Stimulated activated CD8-positive, alpha-beta memory T cell treated with anti-CD3 and anti-CD28 coated beads, Interleukin-12 subunit alpha, Interleukin-12 subunit beta, amount 100 ng/mL, for 1 hour (primary cell): ENCODE results near the gene MAP4K5.
"Not testable (repeated sequence)": the region's sequence is repeated elsewhere in the genome, so short reads cannot be mapped to it uniquely, and the experiment has no call there.

Source experiments
- DNase-seq: peaks from one replicate; pipeline ENCODE4 v3.0.0-alpha.2; 2020; ENCODE audit warnings: low read depth

The MAP4K5 gene

GRCh38 chr14:50532502-50533240, at the start of gene MAP4K5:
TSS of gene MAP4K5 (minus strand) at chr14:50532569. CDS start at chr14:50532049, 520 bp downstream.
- peak; percentile 81 for DNase-seq

DNA sequence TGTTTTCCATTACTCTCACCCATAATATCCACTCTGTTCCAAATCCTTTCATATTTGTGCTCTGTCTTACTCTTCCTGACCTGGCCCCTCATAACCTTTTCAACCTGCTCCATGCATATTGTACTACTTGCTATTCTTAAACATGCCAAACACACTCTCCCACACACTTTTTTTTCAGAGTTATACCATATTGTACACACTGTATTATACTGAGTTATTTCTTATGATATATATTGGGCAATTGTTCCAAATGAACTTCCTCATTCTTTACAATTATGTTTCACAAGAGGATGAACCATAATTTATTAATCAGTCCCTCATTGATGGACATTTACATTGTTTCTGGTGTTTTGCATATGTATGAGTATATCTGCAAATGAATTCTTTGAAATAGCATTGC, 46.1 kb upstream of the MAP4K5 start:
- DNase-seq, result no peak

- no peak for DNase-seq
Measured at GRCh38 chr14:50577982-50578381, 45.6 kb upstream of the MAP4K5 start.

DNA sequence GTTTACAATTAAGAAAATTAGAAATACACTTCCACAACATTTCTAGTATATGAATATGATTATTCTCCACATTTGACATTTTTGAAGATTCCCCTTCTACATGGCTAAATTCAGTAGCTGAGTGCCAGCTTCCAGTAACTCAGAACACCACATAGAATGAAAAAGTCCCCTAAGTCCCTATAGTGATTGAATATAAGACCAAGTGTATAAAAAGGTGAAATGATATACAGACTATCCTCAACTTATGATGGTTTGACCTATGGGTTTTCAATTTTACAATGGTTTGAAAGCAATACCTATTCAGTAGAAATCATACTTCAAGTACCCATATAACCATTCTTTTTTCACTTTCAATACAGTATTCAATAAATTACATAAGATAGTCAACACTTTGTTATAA, 43.4 kb upstream of the MAP4K5 start:
- no peak for DNase-seq

DNA sequence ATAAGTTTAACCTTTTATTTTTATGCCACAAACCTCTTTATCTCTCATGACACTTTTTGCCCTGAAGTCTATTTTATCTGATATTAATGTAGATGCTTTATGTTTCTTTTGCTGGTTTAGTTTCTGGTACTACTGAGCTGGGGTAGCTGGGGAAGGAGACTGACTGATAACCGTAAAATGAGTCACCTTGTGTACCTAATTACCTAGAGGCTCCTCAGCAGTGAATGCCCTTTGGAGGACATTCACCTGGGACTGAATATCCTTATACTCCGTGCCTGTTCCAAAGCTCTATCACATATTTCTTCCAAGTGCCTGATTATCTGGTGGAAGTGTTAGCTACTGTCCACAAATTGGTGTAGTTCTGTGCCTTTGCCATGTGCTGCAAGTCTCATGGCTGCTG, 41.5 kb upstream of the MAP4K5 start:
- DNase-seq, result no peak

GRCh38 chr14:50569714-50570274, 37.4 kb upstream of the MAP4K5 start:
- DNase-seq, result no peak

DNA sequence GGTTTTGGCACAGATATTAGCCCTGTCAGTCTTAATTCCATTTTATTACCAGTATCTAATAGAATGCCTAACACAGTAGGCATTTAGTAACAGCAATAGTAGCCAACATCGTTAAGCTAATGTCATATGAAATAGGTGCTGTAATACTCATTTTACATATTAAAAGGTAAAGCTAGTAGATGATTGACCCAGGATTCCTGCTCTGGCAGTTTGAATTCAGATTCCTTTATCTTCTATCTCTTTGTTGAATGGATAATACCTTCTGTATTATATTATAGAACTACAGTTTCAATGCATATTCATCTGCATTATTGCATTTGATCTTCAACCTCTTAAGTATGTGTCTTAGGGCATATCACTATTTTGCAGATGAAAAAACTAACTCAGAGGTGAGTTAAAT, 30.5 kb upstream of the MAP4K5 start:
- DNase-seq, result no peak

- DNase-seq, result peak; percentile 20
Measured at GRCh38 chr14:50560931-50561285, 28.5 kb upstream of the MAP4K5 start.

DNA sequence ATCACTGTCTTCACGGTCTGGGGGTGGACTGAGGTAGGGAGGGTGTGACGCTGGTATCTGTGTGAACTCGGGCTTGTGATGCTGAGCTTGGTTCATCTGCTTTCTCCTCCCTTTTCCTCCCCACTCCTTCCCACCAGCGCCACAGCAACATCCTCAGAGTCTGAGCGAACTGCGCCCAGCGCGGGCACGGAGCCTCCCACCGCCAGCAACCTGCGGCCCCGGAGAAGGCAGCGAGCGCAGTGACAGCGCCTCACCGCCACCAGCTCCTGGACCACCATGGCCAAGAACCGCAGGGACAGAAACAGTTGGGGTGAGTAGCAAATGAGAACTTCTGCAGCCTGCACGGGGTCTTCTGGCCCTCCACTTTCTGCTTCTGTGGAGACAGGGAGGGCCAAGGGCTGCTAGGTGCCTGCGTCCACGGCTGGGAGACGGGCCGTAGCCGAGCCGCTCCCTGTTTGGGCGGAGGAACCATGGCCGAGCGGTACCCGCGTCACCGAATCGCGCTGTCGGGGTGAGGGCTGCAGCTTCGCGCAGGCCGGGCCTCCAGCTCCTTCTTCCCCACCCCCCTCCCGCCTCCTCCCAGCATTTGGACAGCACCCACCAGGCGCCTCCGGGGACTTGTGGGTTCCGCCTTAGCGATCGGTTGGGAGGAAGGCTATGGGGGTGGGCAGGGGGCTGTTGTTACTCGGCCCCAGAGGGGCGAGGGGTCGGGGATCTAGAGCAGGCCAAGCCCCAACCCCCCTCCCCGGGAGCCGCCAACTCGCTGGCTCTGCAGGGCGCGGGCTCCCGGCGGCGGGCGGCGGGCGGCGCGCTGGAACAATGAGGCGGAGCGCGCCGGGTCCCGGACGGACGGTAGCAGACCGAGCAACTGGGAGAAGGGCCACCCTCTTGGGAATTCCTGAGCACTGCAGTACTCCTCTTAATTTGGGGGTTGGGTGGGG, 27.9 kb upstream of the MAP4K5 start, which contains the start of gene ATL1:
Gene ATL1 (plus strand): TSS at position 156 of the 941 bp plus-strand sequence. CDS start 121 bp downstream, at position 277.
- no peak for DNase-seq

- not testable (repeated sequence) for DNase-seq
Measured at GRCh38 chr14:50552796-50553195, 20.4 kb upstream of the MAP4K5 start.

DNA sequence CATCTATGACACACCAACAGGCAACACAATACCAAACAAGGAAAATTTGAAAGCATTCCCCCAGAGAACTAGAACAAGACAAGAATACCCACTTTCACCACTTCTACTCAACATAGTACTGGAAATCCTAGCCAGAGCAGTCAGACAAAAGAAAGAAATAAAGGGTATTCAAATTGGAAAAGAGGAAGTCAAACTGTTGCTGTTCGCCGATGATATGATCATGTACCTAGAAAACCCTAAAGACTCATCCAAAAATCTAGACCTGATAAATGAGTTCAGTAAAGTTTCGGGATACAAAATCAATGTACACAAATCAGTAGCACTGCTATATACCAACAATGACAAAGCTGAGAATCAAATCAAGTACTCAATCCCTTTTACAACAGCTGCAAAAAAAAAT, 19.5 kb upstream of the MAP4K5 start:
- no peak for DNase-seq

DNA sequence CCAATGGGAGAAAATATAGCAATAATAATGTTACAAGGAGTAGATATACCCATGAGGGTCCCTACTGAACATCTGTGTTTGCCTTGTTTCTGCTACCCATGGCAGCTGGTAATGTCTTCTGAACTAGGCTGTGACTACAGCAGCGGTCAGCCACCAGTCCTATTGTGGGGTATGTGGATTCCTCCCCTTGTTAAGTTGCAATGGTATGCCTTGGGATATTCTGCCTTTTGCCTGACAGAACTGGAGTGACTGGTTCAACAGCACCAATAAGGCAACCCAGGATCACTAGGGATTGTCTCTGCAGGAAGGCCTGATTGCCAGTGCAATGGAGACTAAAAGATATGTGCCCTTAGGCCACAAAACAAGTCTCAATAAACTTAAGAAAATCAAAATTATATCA, 17.9 kb upstream of the MAP4K5 start:
- no peak for DNase-seq

GRCh38 chr14:50545618-50546017, 13.2 kb upstream of the MAP4K5 start:
- no peak for DNase-seq

GRCh38 chr14:50544911-50545310, 12.5 kb upstream of the MAP4K5 start:
- DNase-seq, result no peak

DNA sequence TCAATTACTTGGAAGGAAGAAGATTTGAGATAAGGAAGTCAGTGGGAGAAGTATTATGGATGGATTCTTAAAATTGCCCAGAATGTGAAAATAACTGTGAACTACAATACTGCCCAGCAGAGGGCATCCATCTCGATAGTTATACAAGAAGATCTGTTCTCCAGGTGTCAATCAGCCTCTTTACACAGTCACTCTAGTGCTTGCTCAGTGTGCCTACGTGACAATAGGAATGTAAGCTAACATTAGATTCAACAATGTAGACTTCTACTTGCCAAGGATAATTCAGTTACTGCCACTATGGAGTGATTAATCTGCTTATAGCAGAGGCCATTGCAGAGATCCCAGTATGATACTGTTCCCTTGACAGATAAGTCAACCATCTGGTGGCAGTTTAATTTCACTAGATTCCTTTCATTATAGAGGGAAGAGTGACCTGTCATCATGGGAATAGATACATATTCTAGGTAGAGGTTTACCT, 10.6 kb upstream of the MAP4K5 start:
- no peak for DNase-seq

DNA sequence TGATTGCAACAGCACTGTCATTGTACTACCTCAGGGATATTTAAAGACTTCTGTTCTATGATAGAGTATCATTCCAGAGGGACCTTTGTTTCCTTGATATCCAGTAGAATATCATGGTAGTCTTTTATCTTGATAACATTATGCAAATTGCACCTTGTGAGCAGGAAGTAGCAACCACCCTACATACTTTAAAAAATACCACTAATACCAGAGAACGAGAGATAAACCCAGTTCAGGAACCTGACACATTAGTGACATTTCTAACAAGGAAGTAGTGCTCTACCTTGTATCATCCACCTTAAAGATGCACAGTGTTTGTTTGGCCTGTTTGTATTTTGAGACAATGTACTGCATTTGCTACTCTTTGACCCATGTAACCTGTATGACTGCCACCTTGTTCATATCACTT, 8.8 kb upstream of the MAP4K5 start:
- no peak for DNase-seq

DNA sequence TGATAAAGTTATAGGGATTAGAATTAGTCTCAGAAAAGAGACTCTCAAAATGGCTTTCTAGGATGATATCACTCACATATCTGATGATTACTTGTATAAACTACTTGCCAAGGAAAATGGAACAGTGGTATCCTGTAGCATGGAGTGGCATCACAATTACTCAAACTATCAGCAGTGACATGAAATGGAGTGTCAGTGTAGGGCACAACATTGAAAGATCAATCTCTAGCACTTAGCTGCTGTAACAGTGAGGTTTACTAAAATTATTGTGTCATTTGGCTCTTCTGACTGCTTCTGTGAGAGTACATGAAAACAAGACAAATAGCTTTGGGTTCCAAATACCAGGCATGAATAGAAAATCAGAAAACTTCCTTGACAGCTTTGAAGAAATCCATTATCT, 6.7 kb upstream of the MAP4K5 start:
- DNase-seq, result no peak

DNA sequence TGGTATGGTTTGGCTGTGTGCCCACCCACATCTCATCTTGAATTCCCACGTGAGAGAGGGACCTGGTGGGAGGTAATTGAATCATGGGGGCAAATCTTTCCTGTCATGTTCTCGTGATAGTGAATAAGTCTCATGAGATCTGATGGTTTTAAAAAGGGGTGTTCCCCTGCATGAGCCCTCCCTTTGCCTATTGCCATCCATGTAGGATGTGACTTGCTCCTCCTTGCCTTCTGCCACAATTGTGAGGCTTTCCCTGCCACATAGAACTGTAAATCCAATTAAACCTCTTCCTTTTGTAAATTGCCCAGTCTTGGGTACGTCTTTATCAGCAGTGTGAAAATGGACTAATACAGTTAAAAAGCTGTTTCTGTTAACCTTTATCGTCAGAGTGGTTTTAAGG, 5.7 kb upstream of the MAP4K5 start:
- DNase-seq, result not testable (repeated sequence)

- DNase-seq, result no peak
Measured at GRCh38 chr14:50534997-50535396, 2.6 kb upstream of the MAP4K5 start.

GRCh38 chr14:50534416-50534815, 2.0 kb upstream of the MAP4K5 start:
- DNase-seq, result no peak

- no peak for DNase-seq
Measured at GRCh38 chr14:50533806-50534205, 1.4 kb upstream of the MAP4K5 start.

GRCh38 chr14:50533241-50533705, 904 bp upstream of the MAP4K5 start:
- no peak for DNase-seq
